ENCODE data around the gene INSM1. TPM values are rescaled to one million over a fixed set of nuclear protein-coding genes. Genes with fewer than 3 reads are reported as not detected.

Gene INSM1
- total and polyA plus RNA-seq, 2 of the 13 experiments (the other 11 are each of a cell fraction or from before 2014, with no cell fraction given): not detected

- TF ChIP-seq ZBTB4 (CRISPR knock-in tag; IDR thresholded peaks at IDR 0.05; ENCODE audit: borderline replicate concordance) (no peak), TBX2 (CRISPR knock-in tag; IDR thresholded peaks at IDR 0.05; ENCODE audit: borderline replicate concordance) (no peak), SMAD3 (CRISPR knock-in tag; IDR thresholded peaks at IDR 0.05) (no peak), ZNF407 (CRISPR knock-in tag; IDR thresholded peaks at IDR 0.05; ENCODE audit: not compliant biosample characterization) (no peak)
These were observed 50.2 kb downstream of the INSM1 start (continued) for GRCh38 chr20:20417876-20418676.

Data from HepG2 (cell line).